Measurements from ENCODE around the gene NLRP3.
"Not testable (repeated sequence)": the region's sequence is repeated elsewhere in the genome, so short reads cannot be mapped to it uniquely, and the experiment has no call there.

Gene NLRP3

GRCh38 chr1:247415423-247416361 lies at the start of gene NLRP3:
Gene NLRP3, plus strand, starts transcription at chr1:247416173. Its CDS starts 2,628 bp downstream, at chr1:247418801.
- H3K27ac ChIP-seq = peak within 1 kb of the TSS in 14 of 21 experiments; percentile 9 to 83 (median 36)
- H3K4me3 ChIP-seq = peak within 1 kb of the TSS; percentile 7 to 34 (median 22)

GRCh38 chr1:247366345-247366744 lies 49.6 kb upstream of the NLRP3 start:
- H3K27ac ChIP-seq, H3K4me3 ChIP-seq: not testable (repeated sequence)

DNA sequence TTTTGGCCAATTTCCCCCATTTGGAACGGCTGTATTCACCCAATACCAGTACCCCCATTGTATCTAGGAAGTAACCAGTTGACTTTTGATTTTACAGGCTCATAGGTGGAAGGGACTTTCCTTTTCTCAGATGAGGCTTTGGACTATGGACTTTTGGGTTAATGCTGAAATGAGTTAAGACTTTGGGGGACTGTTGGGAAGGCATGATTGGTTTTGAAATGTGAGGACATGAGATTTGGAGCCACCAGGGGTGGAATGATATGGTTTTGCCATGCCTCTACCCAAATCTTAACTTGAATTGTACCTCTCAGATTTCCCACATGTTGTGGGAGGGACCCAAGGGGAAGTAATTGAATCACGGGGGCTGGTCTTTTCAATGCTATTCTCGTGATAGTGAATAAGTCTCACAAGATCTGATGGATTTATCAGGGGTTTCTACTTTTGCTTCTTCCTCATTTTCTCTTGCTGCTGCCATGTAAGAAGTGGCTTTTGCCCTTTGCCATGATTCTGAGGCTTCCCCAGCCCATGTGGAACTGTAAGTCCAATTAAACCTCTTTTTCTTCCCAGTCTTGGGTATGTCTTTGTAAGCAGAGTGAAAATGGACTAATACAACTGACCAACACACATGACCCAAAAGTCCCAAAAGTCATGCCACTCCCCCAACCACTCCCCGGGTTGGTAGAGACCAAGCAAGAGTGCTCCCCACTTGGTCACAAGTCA lies 48.9 kb upstream of the NLRP3 start:
- Histone ChIP-seq H3K4me3 (no peak overlapping the region), H3K27ac (peak overlapping the region in 2 of 21 experiments; percentile 9 to 13)

DNA sequence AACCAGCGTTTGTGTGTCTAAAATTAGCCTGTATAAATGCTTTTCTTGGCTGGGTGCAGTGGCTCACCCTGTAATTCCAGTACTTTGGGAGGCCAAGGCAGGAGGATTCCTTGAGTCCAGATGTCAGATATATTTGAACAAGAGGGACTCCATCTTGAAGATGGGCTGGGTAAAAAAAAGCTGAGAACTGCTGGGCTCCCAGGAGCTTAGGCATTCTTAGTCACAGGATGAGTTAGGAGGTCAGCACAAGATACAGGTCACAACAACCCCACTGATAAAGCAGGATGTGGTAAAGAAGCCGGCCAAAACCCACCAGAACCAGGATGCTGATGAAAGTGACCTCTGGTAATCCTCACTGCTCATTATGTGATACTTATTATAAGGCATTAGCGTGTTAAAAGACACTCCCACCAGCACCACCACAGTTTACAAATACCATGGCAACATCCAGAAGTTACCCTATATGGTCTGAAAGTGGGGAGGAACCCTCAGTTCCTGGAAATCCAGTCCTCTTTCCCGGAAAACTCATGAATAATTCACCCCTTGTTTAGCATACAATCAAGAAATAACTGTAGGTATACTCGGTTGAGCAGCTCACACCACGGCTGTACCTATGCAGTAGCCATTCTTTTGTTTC lies 48.1 kb upstream of the NLRP3 start:
- Histone ChIP-seq H3K4me3 (no peak overlapping the region), H3K27ac (peak overlapping the region in 2 of 21 experiments; percentile 9 to 10)

DNA sequence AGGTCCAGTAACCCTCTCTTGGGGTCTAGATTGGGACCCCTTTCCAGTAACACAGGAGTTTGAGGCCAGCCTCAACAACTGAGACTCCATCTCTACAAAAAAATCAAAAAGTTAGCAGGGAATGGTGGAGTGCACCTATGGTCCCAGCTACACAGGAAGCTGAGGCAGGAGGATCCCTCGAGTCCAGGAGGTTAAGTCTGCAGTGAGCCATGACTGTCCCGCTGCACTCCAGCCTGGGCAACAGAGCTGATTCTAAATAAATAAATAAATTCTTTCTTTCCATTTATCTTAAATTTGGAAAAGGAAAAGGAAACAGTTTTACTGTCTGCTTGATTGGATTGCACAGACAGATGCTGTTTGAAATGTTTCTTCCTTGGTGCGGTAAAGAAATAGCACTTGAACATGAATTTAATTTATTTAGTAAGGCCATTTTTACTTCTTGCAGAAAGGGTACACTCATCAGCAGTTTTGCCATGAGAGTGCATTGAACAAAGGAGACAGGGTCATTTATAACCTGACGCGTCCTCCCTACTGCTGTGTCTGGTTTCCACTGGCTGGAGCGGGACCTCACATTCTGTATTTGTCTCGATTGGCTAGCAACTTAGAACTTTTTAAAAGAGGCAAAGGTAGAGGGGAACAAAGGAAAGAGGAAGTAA lies 47.4 kb upstream of the NLRP3 start:
- Histone ChIP-seq H3K27ac (peak overlapping the region in 1 of 21 experiments; percentile 10), H3K4me3 (no peak overlapping the region)

GRCh38 chr1:247370786-247371732 lies 44.9 kb upstream of the NLRP3 start:
- no peak overlapping the region for H3K4me3 ChIP-seq
- H3K27ac ChIP-seq = no peak overlapping the region

GRCh38 chr1:247371801-247372259 lies 44.1 kb upstream of the NLRP3 start:
- Histone ChIP-seq H3K4me3 (no peak overlapping the region), H3K27ac (no peak overlapping the region)

GRCh38 chr1:247373721-247374141 lies 42.2 kb upstream of the NLRP3 start:
- Histone ChIP-seq H3K27ac (no peak overlapping the region), H3K4me3 (peak overlapping the region in 6 of 7 experiments; percentile 13 to 34 (median 24))

GRCh38 chr1:247374651-247375334 lies 41.2 kb upstream of the NLRP3 start:
- H3K4me3 ChIP-seq, H3K27ac ChIP-seq: not testable (repeated sequence)

DNA sequence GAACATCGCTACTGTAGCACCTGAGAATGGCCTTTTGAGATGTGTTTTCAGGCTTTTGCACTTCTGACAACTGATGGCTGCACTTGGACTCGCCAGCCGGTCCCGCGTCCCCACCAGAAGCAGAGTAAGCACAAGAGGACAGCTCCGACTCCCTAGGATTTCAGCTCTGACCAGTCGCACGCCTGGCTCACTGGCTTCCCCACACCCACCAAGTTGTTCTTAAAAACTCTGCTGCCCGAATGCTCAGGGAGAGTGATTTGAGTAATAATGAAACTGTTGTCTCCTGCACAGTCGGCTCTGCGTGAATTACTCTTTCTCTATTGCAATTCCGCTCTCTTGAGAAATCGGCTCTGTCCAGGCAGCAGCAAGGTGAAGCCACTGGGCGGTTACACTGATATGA lies 40.2 kb upstream of the NLRP3 start:
- no peak overlapping the region for H3K27ac ChIP-seq

GRCh38 chr1:247376659-247377058 lies 39.3 kb upstream of the NLRP3 start:
- no peak overlapping the region for H3K4me3 ChIP-seq
- H3K27ac ChIP-seq = no peak overlapping the region

More for the DNA sequence above, 40.2 kb upstream of the NLRP3 start:
- H3K4me3 ChIP-seq = no peak overlapping the region

DNA sequence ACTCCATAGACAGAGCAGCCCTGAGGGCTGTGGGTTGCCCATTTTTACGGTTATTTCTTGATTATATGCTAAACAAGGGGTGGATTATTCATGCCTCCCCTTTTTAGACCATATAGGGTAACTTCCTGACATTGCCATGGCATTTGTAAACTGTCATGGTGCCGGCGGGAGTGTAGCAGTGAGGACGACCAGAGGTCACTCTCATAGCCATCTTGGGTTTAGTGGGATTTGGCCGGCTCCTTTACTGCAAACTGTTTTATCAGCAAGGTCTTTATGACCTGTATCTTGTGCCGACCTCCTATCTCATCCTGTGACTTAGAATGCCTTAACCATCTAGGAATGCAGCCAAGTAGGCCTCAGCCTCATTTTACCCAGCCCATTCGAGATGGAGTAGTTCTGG lies 38.3 kb upstream of the NLRP3 start:
- not testable (repeated sequence) for H3K4me3 ChIP-seq, H3K27ac ChIP-seq

DNA sequence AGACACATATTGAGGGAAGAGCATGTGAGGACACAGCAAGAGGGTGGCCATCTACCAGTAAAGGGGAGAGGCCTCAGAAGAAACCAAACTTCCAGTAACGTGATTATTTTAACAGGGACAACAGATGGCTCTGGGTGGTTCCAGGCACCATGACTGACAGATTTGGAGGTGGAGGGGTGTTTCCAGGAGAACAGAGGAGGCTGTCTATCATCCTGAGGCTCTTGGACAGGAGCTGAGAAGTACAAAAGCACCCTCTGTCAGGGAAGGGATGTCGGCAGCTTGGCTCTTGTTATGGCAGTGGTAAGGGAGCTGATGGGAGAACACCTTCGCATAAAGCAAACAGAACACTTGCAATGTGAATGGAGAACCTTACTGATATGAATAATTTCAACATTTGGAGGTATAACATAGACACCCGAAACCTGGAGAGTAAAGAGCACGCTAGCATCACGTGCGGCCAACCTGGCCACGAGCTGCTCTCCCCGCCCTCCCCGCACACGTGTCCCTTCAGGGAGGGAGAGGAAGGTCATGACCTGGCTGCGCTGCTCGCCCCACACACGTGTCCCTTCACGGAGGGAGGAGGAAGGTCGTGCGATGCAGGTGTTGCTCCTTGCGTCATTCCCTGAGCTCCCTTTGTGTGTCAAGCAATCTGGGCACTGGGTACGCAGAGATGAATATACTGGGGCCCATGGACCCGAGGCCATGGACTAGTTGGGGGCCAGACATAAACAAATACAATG lies 37.5 kb upstream of the NLRP3 start:
- Histone ChIP-seq H3K27ac (no peak overlapping the region), H3K4me3 (no peak overlapping the region)

GRCh38 chr1:247385283-247385682 lies 30.7 kb upstream of the NLRP3 start:
- no peak overlapping the region for H3K4me3 ChIP-seq
- H3K27ac ChIP-seq = no peak overlapping the region

DNA sequence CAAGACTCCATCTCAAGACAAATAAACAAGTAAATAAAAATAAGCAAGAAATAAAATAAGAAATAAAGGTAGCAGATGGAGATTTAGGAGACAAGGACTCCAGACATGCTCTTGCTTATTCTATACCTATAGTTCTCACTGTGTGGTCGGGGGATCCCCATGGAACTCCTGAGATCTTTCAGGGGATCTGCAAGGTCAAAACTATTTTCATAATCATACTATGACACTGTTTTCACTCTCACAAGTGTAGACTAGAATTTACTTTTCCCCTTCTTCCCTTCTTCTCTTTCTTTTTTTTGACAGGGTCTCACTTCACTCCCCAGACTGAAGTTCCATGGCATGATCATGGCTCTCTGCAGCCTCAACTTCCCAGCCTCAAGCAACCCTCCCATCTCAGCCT lies 29.8 kb upstream of the NLRP3 start:
- Histone ChIP-seq H3K27ac (no peak overlapping the region), H3K4me3 (no peak overlapping the region)

DNA sequence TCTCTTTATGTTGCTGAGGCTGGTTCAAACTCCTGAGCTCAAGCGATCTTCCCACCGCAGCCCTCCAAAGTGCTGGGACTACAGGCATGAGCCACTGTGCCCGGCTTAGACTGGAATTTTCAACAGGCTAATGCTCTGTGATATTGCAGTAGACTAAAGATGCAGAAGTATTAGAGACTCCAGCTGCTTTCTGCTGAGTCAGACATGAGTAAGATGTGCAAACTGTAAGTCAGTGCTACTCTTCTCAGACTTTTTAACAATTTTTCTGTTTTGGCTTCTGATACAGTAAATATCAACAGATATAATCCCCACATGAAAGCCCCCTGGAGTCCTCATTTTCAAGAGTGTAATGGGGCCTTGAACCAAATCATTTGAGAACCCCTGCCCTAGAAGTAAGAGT lies 29.3 kb upstream of the NLRP3 start:
- H3K27ac ChIP-seq = no peak overlapping the region
- no peak overlapping the region for H3K4me3 ChIP-seq

DNA sequence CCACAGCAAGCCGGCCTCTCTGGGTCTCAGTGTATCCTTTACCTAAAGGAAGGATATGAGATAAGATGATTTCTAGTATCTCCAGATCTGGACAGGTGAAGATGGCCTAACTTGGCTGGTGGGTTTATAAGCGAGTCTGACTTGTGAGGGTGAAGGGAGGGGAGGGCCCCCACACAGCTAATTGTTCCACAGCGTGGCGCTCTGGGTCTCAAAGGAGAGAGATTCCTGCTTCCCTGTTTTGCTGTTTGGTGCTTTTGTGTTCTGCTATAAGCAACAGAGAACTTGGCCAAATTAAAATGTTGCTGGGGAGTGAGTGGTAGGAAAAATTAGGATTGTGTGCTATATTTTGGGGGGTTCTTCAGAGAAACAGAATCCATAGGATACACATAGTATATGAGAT lies 28.9 kb upstream of the NLRP3 start:
- Histone ChIP-seq H3K27ac (no peak overlapping the region), H3K4me3 (no peak overlapping the region)

Data from skin epidermis (tissue), 12 donors.